Activated CD4-positive, alpha-beta memory T cell treated with anti-CD3 and anti-CD28 coated beads, Interleukin-2, amount 10 ng/mL, durations not matched to agents 7 days and 5 days (primary cell): Measurements from ENCODE around the gene FJX1. TPM values are rescaled to one million over a fixed set of nuclear protein-coding genes. Genes with fewer than 3 reads are reported as not detected.
"Not testable (repeated sequence)": the region's sequence is repeated elsewhere in the genome, so short reads cannot be mapped to it uniquely, and the experiment has no call there.

Source experiments
- CTCF ChIA-PET: fragments of 350-600 bp; sonication (Branson Sonifier 250); formaldehyde crosslinking; loops from one replicate; lab custom pipeline; 2021; ENCODE audit warnings: antibody characterized with exemption, inconsistent platforms; lab: Charles Lee
- POLR2A ChIA-PET: fragments of 350-600 bp; sonication (Branson Sonifier 250); formaldehyde crosslinking; loops from one replicate; lab custom pipeline; 2021; ENCODE audit warnings: antibody characterized with exemption; lab: Charles Lee
- DNase-seq: peaks from one replicate; pipeline ENCODE4 v3.0.0-alpha.2; 2020
- H3K27ac Mint-ChIP-seq: one replicate; pipeline ENCODE4 v1.8.0; 2021; ENCODE audit warnings: mild to moderate bottlenecking, mixed read lengths
- H3K27me3 Mint-ChIP-seq: one replicate; pipeline ENCODE4 v1.8.0; 2021; ENCODE audit warnings: mixed read lengths
- H3K36me3 Mint-ChIP-seq: one replicate; pipeline ENCODE4 v1.8.0; 2021; ENCODE audit warnings: low read depth, mixed read lengths
- H3K4me1 Mint-ChIP-seq: one replicate; pipeline ENCODE4 v1.8.0; 2021; ENCODE audit warnings: mixed read lengths
- H3K4me3 Mint-ChIP-seq: one replicate; pipeline ENCODE4 v1.8.0; 2021; ENCODE audit warnings: mild to moderate bottlenecking, mixed read lengths
- H3K9me3 Mint-ChIP-seq: one replicate; pipeline ENCODE4 v1.8.0; 2021; ENCODE audit warnings: mixed read lengths
- total RNA-seq, 2 experiments: library from RNA; stranded (reverse); gene quantifications; one replicate each; pipeline ENCODE4 v1.2.3, GENCODE V29; 2021

Gene FJX1
- total RNA-seq, 2 experiments from 2014 or later: 0.08 TPM; not detected in 1

DNA sequence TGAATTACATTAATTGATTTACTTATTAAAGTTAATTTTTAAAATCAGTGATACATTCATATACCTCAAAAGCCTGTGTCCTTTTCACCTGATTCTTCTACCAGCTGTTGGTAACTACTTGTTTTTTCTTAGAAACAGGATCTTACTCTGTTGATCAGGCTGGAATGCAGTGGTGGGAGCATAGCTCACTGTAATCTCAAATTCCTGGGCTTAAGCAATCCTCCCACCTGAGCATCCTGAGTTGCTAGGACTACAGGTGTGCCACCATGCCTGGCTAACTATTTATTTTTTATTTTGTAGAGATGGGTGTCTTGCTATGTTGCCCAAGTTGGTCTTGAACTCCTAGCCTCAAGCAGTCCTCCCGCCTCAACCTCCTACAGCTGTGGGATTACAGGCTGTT is 49.0 kb downstream of the FJX1 start:
- Mint-ChIP-seq H3K4me3 (no peak overlapping the region), H3K4me1 (peaks cover 28% of the 10 kb centered on the region), H3K9me3 (peaks cover 27% of the 10 kb centered on the region), H3K27me3 (peaks cover under 1% of the 10 kb centered on the region), H3K27ac (no peak overlapping the region), H3K36me3 (peaks cover 32% of the 10 kb centered on the region)
- ChIA-PET CTCF (no interaction called here), POLR2A (no interaction called here)
- no peak for DNase-seq

DNA sequence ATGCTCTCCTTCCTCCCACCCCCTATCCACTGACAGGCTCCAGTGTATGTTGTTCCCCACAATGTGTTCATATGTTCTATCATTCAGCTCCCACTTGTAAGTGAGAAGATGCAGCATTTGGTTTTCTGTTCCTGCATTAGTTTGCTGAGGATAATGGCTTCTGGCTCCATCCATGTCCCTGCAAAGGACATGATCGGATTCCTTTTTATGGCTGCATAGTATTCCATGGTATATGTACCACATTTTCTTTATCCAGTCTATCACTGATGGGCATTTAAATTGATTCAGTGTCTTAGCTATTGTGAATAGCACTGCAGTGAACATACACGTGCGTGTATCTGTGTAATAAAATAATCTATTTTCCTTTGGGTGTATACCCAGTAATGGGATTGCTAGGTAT is 50.1 kb downstream of the FJX1 start:
- peaks cover 28% of the 10 kb centered on the region for H3K36me3 Mint-ChIP-seq
- H3K27me3 Mint-ChIP-seq, H3K4me3 Mint-ChIP-seq, DNase-seq, POLR2A ChIA-PET, H3K27ac Mint-ChIP-seq: not testable (repeated sequence)
- H3K4me1 Mint-ChIP-seq: peaks cover 20% of the 10 kb centered on the region
- CTCF ChIA-PET: interaction anchor here (1.3 kb wide), 1 partner anchor 154 kb away, joined by 3 read pairs; no protein-coding TSS in a partner anchor
- peaks cover 23% of the 10 kb centered on the region for H3K9me3 Mint-ChIP-seq

Other genes with a start within 250 kb of the FJX1 start
- gene SLC1A2, start 198.9 kb upstream of the FJX1 start, total RNA-seq: not detected
- not detected for gene PAMR1, start 92.8 kb upstream of the FJX1 start, total RNA-seq
- gene TRIM44, start 44.3 kb downstream of the FJX1 start, total RNA-seq: 10 to 100 TPM; 17.7 to 20.8 TPM